ENCODE data around the gene METTL18.
"Not testable (repeated sequence)": the region's sequence is repeated elsewhere in the genome, so short reads cannot be mapped to it uniquely, and the experiment has no call there.

METTL18 gene

DNA sequence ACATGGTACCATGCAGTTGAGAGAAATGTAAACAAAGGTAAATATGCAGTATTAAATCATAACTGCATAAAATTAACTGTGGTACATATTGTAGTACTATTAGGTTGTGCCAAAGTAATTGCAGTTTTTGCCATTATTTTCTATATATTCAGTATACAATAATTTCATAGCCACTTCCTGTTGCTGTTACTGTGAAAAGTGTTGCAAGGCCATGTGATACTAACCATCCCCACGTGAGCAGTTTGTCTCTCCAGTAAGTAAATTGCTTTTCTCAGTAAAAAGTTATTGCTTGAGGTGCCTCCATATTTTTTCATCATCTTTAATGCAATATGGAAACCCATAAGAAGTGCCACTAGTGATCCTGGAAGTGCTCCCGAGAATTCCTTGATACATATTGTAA, 19.6 kb upstream of the METTL18 start:
- Histone ChIP-seq H3K4me1 (no peaks in the 10 kb centered on the region), H3K36me3 (no peaks in the 10 kb centered on the region; the same call in 1 of the 2 replicates), H3K4me3 (ENCODE audit: low read depth, low read length) (no peak overlapping the region), H3K9me3 (no peaks in the 10 kb centered on the region), H3K27me3 (no peaks in the 10 kb centered on the region)
- DNase-seq: no peak
- TF ChIP-seq, protein P1, sequence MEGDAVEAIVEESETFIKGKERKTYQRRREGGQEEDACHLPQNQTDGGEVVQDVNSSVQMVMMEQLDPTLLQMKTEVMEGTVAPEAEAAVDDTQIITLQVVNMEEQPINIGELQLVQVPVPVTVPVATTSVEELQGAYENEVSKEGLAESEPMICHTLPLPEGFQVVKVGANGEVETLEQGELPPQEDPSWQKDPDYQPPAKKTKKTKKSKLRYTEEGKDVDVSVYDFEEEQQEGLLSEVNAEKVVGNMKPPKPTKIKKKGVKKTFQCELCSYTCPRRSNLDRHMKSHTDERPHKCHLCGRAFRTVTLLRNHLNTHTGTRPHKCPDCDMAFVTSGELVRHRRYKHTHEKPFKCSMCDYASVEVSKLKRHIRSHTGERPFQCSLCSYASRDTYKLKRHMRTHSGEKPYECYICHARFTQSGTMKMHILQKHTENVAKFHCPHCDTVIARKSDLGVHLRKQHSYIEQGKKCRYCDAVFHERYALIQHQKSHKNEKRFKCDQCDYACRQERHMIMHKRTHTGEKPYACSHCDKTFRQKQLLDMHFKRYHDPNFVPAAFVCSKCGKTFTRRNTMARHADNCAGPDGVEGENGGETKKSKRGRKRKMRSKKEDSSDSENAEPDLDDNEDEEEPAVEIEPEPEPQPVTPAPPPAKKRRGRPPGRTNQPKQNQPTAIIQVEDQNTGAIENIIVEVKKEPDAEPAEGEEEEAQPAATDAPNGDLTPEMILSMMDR (IDR thresholded peaks at IDR 0.05; ENCODE audit: low read depth, low read length): no peak

DNA sequence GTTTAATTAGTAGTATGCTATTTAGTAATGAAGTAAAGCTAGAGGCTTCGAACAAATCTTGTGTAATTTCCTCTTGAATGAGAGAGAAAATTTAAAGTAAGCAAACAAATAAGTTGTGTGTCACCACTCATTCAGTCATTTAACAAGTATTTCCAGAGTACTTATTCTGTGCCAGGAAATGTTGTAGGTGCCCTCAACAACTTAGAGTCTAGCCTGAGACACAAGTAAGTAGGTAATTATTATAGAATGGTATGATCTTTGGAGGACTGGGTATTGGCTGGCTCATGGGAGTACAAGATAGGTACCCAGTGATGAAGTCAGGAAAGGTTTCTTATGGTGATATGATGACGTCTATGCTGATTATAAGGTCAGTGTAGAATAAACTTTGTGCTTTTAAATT, 17.4 kb upstream of the METTL18 start:
- Histone ChIP-seq H3K4me3 (ENCODE audit: low read depth, low read length) (no peak overlapping the region), H3K4me1 (no peaks in the 10 kb centered on the region), H3K27me3 (no peaks in the 10 kb centered on the region), H3K36me3 (no peaks in the 10 kb centered on the region; the same call in 1 of the 2 replicates), H3K9me3 (no peaks in the 10 kb centered on the region)
- TF ChIP-seq, protein P1 (IDR thresholded peaks at IDR 0.05; ENCODE audit: low read depth, low read length): no peak
- no peak for DNase-seq

DNA sequence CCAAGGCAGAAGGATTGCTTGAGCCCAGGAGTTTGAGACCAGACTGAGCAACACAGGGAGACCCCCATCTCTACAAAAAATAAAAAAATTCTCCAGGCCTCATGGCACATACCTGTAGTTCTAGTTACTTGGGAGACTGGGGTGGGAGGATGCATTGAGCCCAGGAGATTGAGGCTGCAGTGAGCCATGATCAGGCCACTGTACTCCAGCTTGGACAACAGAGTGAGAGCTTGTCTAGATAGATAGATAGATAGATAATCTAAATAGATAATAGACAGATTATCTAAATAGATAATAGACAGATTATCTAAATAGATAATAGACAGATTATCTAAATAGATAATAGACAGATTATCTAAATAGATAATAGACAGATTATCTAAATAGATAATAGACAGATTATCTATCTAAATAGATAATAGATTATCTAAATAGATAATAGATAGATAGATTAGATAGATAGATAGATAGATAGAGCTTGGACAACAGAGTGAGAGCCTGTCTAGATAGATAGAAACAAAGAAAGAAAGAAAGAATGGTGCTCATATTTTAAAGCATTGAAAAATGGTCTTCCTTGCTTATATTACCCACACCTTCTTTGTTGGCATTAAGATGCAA, 16.8 kb upstream of the METTL18 start:
- H3K9me3 ChIP-seq; DNase-seq; H3K4me3 ChIP-seq (ENCODE audit: low read depth, low read length); H3K4me1 ChIP-seq; H3K36me3 ChIP-seq; H3K27me3 ChIP-seq: not testable (repeated sequence)

DNA sequence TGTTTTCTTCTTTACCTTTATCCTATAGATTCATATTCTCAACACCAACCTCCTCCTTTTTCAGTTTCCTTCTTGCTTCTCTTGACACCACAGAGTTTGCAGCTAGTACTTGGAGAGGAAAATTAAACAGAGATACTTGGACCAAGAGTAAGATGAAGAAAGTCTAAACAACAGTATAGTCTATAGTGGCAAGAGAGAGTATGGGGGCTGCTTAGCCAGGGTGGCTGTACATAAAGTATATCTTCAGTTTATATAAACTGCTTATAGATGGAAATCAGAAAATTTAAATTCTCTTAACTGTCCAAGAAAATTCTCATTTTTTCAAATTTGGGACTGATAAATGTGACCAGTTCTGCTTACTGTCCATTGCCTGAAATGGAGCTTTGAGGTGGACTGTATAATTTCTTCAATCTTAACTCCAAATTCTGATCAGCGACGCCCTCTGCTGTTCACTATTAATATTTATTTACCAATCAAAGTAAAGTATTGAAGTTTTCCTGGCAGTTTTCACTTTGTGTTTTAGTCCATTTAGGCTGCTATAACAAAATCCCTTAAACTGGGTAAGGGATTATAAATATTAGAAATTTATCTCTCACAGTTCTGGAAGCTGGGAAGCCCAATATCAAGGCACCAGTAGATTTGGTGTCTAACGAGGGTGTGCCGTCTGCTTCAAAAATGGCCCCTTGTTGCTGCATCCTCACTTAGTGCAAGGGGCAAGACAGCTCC, 14.8 kb upstream of the METTL18 start:
- DNase-seq: peak; percentile 20
- Histone ChIP-seq H3K9me3 (no peaks in the 10 kb centered on the region), H3K27me3 (no peaks in the 10 kb centered on the region), H3K36me3 (peaks cover 7% of the 10 kb centered on the region), H3K4me1 (no peaks in the 10 kb centered on the region), H3K4me3 (ENCODE audit: low read depth, low read length) (no peak overlapping the region)
- TF ChIP-seq, protein P1 (IDR thresholded peaks at IDR 0.05; ENCODE audit: low read depth, low read length): peak; percentile 55

DNA sequence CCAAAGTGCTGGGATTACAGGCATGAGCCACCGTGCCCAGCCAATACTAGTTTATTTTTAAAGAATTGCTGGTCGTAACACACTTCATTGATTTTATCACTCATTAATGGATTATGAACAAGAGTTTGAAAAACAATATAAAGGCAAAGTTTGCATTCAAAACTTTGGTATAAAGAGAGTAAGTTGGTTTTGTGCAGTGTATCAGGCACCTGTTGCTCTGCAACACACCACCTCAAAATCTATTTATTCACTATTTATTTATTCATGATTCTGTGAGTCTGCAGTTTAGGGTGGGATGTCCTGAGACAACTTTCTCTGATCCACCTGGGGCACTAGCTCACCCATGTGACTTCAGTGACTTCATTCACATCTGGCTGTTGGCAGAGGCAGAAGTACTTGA, 10.2 kb upstream of the METTL18 start:
- no peaks in the 10 kb centered on the region for H3K9me3 ChIP-seq
- H3K4me1 ChIP-seq: no peaks in the 10 kb centered on the region
- H3K36me3 ChIP-seq: peaks cover 8% of the 10 kb centered on the region
- no peak for DNase-seq
- TF ChIP-seq, protein P1 (IDR thresholded peaks at IDR 0.05; ENCODE audit: low read depth, low read length): no peak
- no peaks in the 10 kb centered on the region for H3K27me3 ChIP-seq
- no peak overlapping the region for H3K4me3 ChIP-seq (ENCODE audit: low read depth, low read length)

DNA sequence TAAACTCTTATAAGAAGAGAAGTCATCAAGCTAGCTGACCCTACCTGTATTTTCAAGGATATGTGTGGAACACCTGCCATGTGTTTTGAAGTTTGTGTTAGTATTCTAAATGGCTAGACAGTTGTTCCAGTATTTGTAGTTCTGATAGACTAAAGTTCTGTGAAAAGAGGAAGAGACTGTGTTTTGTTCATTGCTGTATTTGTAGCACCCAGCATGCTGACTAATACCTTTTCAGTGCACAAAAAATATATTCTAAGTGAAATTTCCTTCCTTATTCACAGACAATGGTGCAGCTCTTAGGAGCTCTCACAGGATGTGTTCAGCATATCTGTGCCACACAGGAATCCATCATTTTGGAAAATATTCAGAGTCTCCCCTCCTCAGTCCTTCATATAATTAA, 8.2 kb upstream of the METTL18 start:
- Histone ChIP-seq H3K27me3 (no peaks in the 10 kb centered on the region), H3K4me3 (ENCODE audit: low read depth, low read length) (no peak overlapping the region), H3K9me3 (no peaks in the 10 kb centered on the region), H3K4me1 (no peaks in the 10 kb centered on the region), H3K36me3 (peaks cover 8% of the 10 kb centered on the region)
- TF ChIP-seq, protein P1 (IDR thresholded peaks at IDR 0.05; ENCODE audit: low read depth, low read length): no peak
- DNase-seq: no peak
